ENCODE measurements around the gene USP26. TPM values are rescaled to one million over a fixed set of nuclear protein-coding genes. Genes with fewer than 3 reads are reported as not detected.

Gene USP26
- polyA plus RNA-seq, 2 of the 4 experiments (the other 2 are of a cell fraction) = not detected

- Histone ChIP-seq H3K4me1 (no peaks in the 10 kb centered on the region), H3K4me3 (no peak overlapping the region), H3K4me2 (no peak overlapping the region), H3K27ac (no peak overlapping the region), H3K9me3 (no peaks in the 10 kb centered on the region)
- CTCF ChIA-PET = no interaction called here
- DNase-seq (ENCODE audit: low read depth in 1 of 2, low spot score in 1 of 2) (no peak), FAIRE-seq (peak; percentile 43), ATAC-seq (no peak)
- TF ChIP-seq EP300 (IDR thresholded peaks at IDR 0.05) = no peak
- no peak for TF ChIP-seq RCOR1 (IDR thresholded peaks at IDR 0.05; ENCODE audit: low read depth, low read length)
- no peak for TF ChIP-seq HMGXB4 (CRISPR knock-in tag; IDR thresholded peaks at IDR 0.05; ENCODE audit: borderline replicate concordance)
- no peak for TF ChIP-seq E2F6 (IDR thresholded peaks at IDR 0.05; ENCODE audit: borderline replicate concordance, low read depth)
- TF ChIP-seq RARB (CRISPR knock-in tag; IDR thresholded peaks at IDR 0.05) = no peak
- WGBS (ENCODE audit: missing lambda C conversion rate) = 53% methylated on average over 5 of the region's 5 CpGs
- POLR2A ChIA-PET = no interaction called here
Measured at GRCh38 chrX:133120406-133120805, 23.5 kb upstream of the USP26 start.

- Histone ChIP-seq H3K27ac (no peak overlapping the region), H3K4me1 (no peaks in the 10 kb centered on the region), H3K4me2 (no peak overlapping the region), H3K4me3 (no peak overlapping the region), H3K9me3 (no peaks in the 10 kb centered on the region)
- ChIA-PET POLR2A (no interaction called here), CTCF (no interaction called here)
- ATAC-seq (no peak), FAIRE-seq (no peak), DNase-seq (ENCODE audit: low read depth in 1 of 2, low spot score in 1 of 2) (no peak)
- no peak for TF ChIP-seq HES2 (IDR thresholded peaks at IDR 0.05)
- no peak for TF ChIP-seq SMC3 (IDR thresholded peaks at IDR 0.05)
- TF ChIP-seq MAZ (IDR thresholded peaks at IDR 0.05; ENCODE audit: borderline replicate concordance, low read depth, low read length) = no peak
- no peak for TF ChIP-seq HOXB13 (CRISPR knock-in tag; IDR thresholded peaks at IDR 0.05; ENCODE audit: low read depth)
- 25% methylated on average over 8 of the region's 8 CpGs for WGBS (ENCODE audit: missing lambda C conversion rate)
Measured at GRCh38 chrX:133094098-133094731, 2.7 kb downstream of the USP26 start.

GRCh38 chrX:133090236-133090809 is 6.6 kb downstream of the USP26 start:
- no peaks in the 10 kb centered on the region for H3K4me1 ChIP-seq
- peak; percentile 84 for FAIRE-seq
- no peak overlapping the region for H3K4me2 ChIP-seq
- H3K4me3 ChIP-seq = no peak overlapping the region
- DNase-seq (ENCODE audit: low read depth in 1 of 2, low spot score in 1 of 2) = no peak
- TF ChIP-seq PBX3 (IDR thresholded peaks at IDR 0.05) (no peak), POLR2A (IDR thresholded peaks at IDR 0.05; ENCODE audit: low read length) (no peak), HOXB13 (CRISPR knock-in tag; IDR thresholded peaks at IDR 0.05; ENCODE audit: low read depth) (no peak), JUNB (IDR thresholded peaks at IDR 0.05) (no peak), FOSB (CRISPR knock-in tag; IDR thresholded peaks at IDR 0.05) (no peak), HEYL (CRISPR knock-in tag; IDR thresholded peaks at IDR 0.05) (no peak), EHMT2 (IDR thresholded peaks at IDR 0.05; ENCODE audit: low read depth) (no peak), RNF2 (IDR thresholded peaks at IDR 0.05; ENCODE audit: borderline replicate concordance, low read depth) (no peak), MAFK (IDR thresholded peaks at IDR 0.05; ENCODE audit: partially characterized antibody) (no peak), ZNF302 (CRISPR knock-in tag; IDR thresholded peaks at IDR 0.05) (no peak), CHD2 (IDR thresholded peaks at IDR 0.05; ENCODE audit: low read length, partially characterized antibody) (no peak), MAZ (IDR thresholded peaks at IDR 0.05; ENCODE audit: borderline replicate concordance, low read depth, low read length) (no peak), CTCF (IDR thresholded peaks at IDR 0.05) (no peak), NPAS2 (CRISPR knock-in tag; IDR thresholded peaks at IDR 0.05; ENCODE audit: borderline replicate concordance) (no peak), NFE2L2 (conservative IDR thresholded peaks at IDR 0.05; ENCODE audit: low read length) (no peak), ATOH8 (CRISPR knock-in tag; IDR thresholded peaks at IDR 0.05; ENCODE audit: low read depth) (no peak), KDM5A (IDR thresholded peaks at IDR 0.05) (no peak), HES2 (IDR thresholded peaks at IDR 0.05) (no peak), CBX8 (IDR thresholded peaks at IDR 0.05) (no peak), JUN (IDR thresholded peaks at IDR 0.05) (no peak)
- no peaks in the 10 kb centered on the region for H3K9me3 ChIP-seq
- no peak for ATAC-seq
- ChIA-PET POLR2A (no interaction called here), CTCF (no interaction called here)
- H3K27ac ChIP-seq = no peak overlapping the region
